Ovary (tissue), 9 donors: ENCODE measurements around the gene FCRL5. TPM values are rescaled to one million over a fixed set of nuclear protein-coding genes. Genes with fewer than 3 reads are reported as not detected.

Source experiments
- DNase-seq, 5 donors: peaks; one replicate each; pipeline ENCODE4 v3.0.0-alpha.2; 2019 to 2020
- H3K27ac ChIP-seq, 2 donors: fragments of 200-600 bp; one replicate each; pipeline versions ENCODE4 v1.5.1 to v1.8.0; 2019 to 2022
- H3K27me3 ChIP-seq: fragments of 200-600 bp; one replicate; pipeline ENCODE4 v1.8.0; 2022
- H3K36me3 ChIP-seq: fragments of 200-600 bp; sonication (generic); one replicate; pipeline ENCODE4 v1.5.1; 2019
- H3K4me1 ChIP-seq: one replicate; pipeline ENCODE4 v1.8.1; 2013; ENCODE audit warnings: mild to moderate bottlenecking, moderate library complexity; ENCODE audit not compliant: insufficient read depth
- H3K4me3 ChIP-seq: fragments of 200-600 bp; sonication (generic); one replicate; pipeline ENCODE4 v1.5.1; 2017
- H3K9me3 ChIP-seq, 2 donors: fragments of 200-600 bp in 1 of 2; sonication (generic) in 1 of 2; one replicate each; pipeline versions ENCODE4 v1.5.1 to v1.8.1; 2013 to 2019; ENCODE audit warnings: mild to moderate bottlenecking in 1 of 2, moderate library complexity in 1 of 2
- EP300 ChIP-seq: sonication (generic); formaldehyde crosslinking; IDR thresholded peaks from one replicate; pipeline ENCODE4 v1.6.1; 2017; ENCODE audit warnings: antibody characterized with exemption
- POLR2A ChIP-seq: fragments of 450-650 bp; IDR thresholded peaks from one replicate; pipeline ENCODE4 v1.6.1; 2017; ENCODE audit warnings: antibody characterized with exemption, mild to moderate bottlenecking, moderate library complexity
- WGBS, 3 donors: extraction: QIAGEN DNeasy Blood & Tissue Kit in 1 of 3; methylation state at CpG; one replicate each; pipeline versions ENCODE4 v1.1.5 to v1.1.7; 2013 to 2017; 5-methylcytosine and 5-hydroxymethylcytosine counted together
- intact Hi-C, 4 donors: fragments of 100-400 bp; cut with DNase I; formaldehyde crosslinking; loops; one replicate each; pipeline versions ENCODE4 v1.11.0 to v1.15.1; 2022 to 2023
- polyA plus RNA-seq, 2 donors: library from polyadenylated mRNA; stranded (reverse); fragments of 200-250 nt in 1 of 2; fragments of 350-450 nt in 1 of 2; fragmentation: Illumina TruSeq in 1 of 2; extraction: RNeasy Lipid Tissue Mini Kit (QIAGEN cat#74804) in 1 of 2; gene quantifications; one replicate each; pipeline ENCODE4 v1.2.3, GENCODE V29; 2013 to 2014
- total RNA-seq, 7 donors: library from RNA; depleted of rRNA in 2 of 7; stranded (reverse); fragments of >200 nt in 2 of 7; fragmentation: NEBNext Ultra II Directional in 3 of 7; extraction: Animal tissue kit (Norgen Biotek cat#: 25700) in 3 of 7; gene quantifications; one replicate each; pipeline versions ENCODE4 v1.1.0 to v1.2.4, GENCODE V29; 2016 to 2023
- TF ChIP-seq, protein P1 (sequence below), 3 donors: fragments of 450-650 bp in 2 of 3; fragments of 200-600 bp in 1 of 3; IDR thresholded peaks; one replicate each; pipeline versions ENCODE4 v1.5.1 to v1.8.0; 2016 to 2022; ENCODE audit warnings: antibody characterized with exemption in 3 of 3, mild to moderate bottlenecking in 1 of 3
- donor health status: DM: no; HTN: no; CAD: no; lungs with moderate emphysema.
- donor health status: DM: no; HTN: no; CAD: no.
- donor health status: Bipolar disorder and iron deficiency.
- donor health status: DM: yes; HTN: yes; CAD: no.
- donor health status: DM: no; HTN: no; CAD: no.
- donor health status: DM: yes; HTN: yes; CAD: no.

The FCRL5 gene
- total and polyA plus RNA-seq, 9 donors = 0.10 to 1.2 (median 0.23) TPM; not detected in 2

DNA sequence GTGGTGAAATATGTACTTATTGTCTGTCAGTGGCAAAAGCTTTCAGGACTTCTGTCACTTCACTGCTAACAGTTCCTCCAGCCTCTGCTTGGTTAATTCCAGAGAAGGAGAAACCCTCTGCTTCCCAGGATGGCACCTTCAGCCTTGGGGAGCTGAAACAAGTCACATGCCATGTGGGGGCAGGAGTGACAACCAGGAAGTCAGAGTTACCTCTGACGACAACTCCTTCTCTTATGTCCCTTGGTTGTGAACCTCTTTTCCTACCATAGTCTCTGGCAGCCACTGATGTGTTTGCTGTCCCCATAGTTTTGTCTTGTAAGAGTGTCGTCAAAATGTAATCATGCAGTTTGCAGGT is 53.6 kb downstream of the FCRL5 start:
- no peak overlapping the region for H3K27ac ChIP-seq
- intact Hi-C loops = loop anchor here in 2 of 4 donors (10.0 kb wide), 3 partner anchors 304 to 404 kb away; partner anchors contain the start of gene ETV3L (in 1 of the 2)
- no peak overlapping the region for H3K4me3 ChIP-seq
- H3K27me3 ChIP-seq = no peaks in the 10 kb centered on the region
- no peaks in the 10 kb centered on the region for H3K4me1 ChIP-seq
- no peaks in the 10 kb centered on the region for H3K36me3 ChIP-seq
- TF ChIP-seq, protein P1, sequence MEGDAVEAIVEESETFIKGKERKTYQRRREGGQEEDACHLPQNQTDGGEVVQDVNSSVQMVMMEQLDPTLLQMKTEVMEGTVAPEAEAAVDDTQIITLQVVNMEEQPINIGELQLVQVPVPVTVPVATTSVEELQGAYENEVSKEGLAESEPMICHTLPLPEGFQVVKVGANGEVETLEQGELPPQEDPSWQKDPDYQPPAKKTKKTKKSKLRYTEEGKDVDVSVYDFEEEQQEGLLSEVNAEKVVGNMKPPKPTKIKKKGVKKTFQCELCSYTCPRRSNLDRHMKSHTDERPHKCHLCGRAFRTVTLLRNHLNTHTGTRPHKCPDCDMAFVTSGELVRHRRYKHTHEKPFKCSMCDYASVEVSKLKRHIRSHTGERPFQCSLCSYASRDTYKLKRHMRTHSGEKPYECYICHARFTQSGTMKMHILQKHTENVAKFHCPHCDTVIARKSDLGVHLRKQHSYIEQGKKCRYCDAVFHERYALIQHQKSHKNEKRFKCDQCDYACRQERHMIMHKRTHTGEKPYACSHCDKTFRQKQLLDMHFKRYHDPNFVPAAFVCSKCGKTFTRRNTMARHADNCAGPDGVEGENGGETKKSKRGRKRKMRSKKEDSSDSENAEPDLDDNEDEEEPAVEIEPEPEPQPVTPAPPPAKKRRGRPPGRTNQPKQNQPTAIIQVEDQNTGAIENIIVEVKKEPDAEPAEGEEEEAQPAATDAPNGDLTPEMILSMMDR (IDR thresholded peaks at IDR 0.05) = no peak
- no peak for TF ChIP-seq POLR2A
- 82 to 86% (median 83%) methylated on average over 2 of the region's 2 CpGs for WGBS, 3 donors
- DNase-seq = no peak
- no peaks in the 10 kb centered on the region for H3K9me3 ChIP-seq

DNA sequence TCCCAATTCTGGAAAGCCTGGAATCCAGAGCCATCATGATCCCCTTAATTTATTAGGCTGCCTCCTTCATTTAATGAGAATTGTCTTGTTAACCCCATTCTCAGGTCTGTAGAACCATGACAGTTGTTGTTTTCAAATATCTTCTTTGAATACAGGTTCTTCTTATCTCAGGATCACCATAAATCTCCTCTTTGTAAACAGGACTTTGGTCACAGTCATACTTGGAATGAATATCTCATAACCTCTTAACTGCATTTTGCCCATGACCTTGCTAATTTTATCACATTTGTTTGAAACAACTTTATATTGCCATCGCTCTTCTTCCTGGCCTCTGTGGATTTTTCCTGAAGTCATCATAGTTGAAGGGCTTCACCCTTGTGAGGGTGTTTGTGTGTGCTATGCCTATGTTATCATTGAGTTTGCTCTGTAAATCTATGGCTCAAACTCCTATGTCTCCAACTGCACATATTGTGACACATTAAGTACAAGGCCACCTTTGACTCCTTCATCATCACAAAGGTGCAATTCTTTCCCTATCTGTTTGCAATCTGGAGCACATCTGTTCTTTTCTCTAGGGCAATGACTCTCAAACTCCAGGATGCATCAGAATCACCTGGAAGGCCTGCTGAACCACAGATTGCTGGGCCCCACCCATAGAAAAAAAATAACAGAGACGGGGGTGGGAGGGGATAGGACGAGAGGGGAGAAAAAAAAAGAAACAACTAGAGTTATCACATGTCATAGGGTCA is 54.2 kb downstream of the FCRL5 start:
- intact Hi-C loops = loop anchor here in 2 of 4 donors (10.0 kb wide), 3 partner anchors 303 to 403 kb away; partner anchors contain the start of gene ETV3L (in 1 of the 2)
- Histone ChIP-seq H3K27me3 (no peaks in the 10 kb centered on the region), H3K4me1 (no peaks in the 10 kb centered on the region), H3K4me3 (no peak overlapping the region), H3K36me3 (no peaks in the 10 kb centered on the region), H3K9me3 (no peaks in the 10 kb centered on the region), H3K27ac (no peak overlapping the region)
- no peak for DNase-seq
- 61 to 76% (median 62%) methylated on average over 3 of the region's 3 CpGs for WGBS, 3 donors
- TF ChIP-seq EP300 = no peak
- no peak for TF ChIP-seq POLR2A
- TF ChIP-seq, protein P1 (IDR thresholded peaks at IDR 0.05) = no peak

DNA sequence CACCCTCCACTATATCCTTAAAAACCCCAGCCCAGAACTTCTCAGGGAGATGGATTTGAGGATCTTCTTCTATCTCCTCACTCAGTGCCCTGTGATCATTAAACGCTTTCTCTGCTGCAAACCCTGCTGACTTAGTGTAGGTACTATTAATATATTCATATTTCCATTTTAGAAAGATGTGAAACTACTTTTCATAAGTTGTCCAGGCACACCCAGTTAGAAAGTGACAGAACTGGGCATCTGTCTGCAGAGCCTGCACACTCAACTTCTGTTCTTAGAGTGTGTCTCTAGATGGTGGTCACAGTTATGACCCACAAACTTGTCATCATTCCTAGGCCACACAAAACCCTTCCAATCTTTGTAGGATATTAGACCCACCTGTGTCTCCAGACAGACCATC is 55.0 kb downstream of the FCRL5 start:
- intact Hi-C loops = loop anchor here in 2 of 4 donors (10.0 kb wide), 3 partner anchors 302 to 402 kb away; partner anchors contain the start of gene ETV3L (in 1 of the 2)
- WGBS, 3 donors = 71 to 84% (median 80%) methylated on average over 1 of the region's 1 CpG
- no peak for DNase-seq
- Histone ChIP-seq H3K4me3 (no peak overlapping the region), H3K4me1 (no peaks in the 10 kb centered on the region), H3K36me3 (no peaks in the 10 kb centered on the region), H3K9me3 (no peaks in the 10 kb centered on the region), H3K27ac (no peak overlapping the region), H3K27me3 (no peaks in the 10 kb centered on the region)
- TF ChIP-seq POLR2A (no peak), EP300 (no peak)
- TF ChIP-seq, protein P1 (IDR thresholded peaks at IDR 0.05) = no peak

DNA sequence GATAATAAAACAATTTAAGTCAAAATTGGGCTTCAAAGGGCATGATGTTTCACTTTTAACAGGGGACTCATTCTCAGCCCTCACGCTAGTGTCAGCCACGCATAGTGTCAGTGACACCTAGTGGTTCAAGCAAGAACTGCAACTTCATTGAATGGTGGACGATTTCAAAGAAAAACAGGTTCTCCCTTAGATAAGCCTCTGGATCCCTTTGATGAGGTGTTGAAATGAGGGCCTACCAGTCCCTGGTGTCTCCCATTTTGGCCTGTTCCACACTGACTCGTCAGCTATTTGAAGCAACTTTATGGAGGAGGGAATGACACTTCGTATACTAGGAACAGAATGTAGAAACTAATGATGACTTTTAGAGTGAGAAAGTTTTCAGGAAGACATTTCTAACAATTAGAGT is 56.2 kb downstream of the FCRL5 start:
- Histone ChIP-seq H3K4me1 (no peaks in the 10 kb centered on the region), H3K36me3 (no peaks in the 10 kb centered on the region), H3K27me3 (no peaks in the 10 kb centered on the region), H3K9me3 (no peaks in the 10 kb centered on the region), H3K27ac (no peak overlapping the region), H3K4me3 (no peak overlapping the region)
- TF ChIP-seq EP300 (no peak), POLR2A (no peak)
- TF ChIP-seq, protein P1 (IDR thresholded peaks at IDR 0.05) = peak in 1 of 3 donors; percentile 28
- WGBS, 3 donors = 11 to 14% (median 11%) methylated on average over 5 of the region's 5 CpGs
- no peak for DNase-seq
- intact Hi-C loops = loop anchor here in 2 of 4 donors (10.0 kb wide), 3 partner anchors 301 to 401 kb away; partner anchors contain the start of gene ETV3L (in 1 of the 2)
